Stimulated activated CD8-positive, alpha-beta memory T cell treated with anti-CD3 and anti-CD28 coated beads, Interleukin-7, amount 100 ng/mL, for 24 hours (primary cell): ENCODE data around the gene CAMK1G.

Experiments used
- DNase-seq: peaks from one replicate; pipeline ENCODE4 v3.0.0-alpha.2; 2020; ENCODE audit warnings: low read depth

The CAMK1G gene

DNA sequence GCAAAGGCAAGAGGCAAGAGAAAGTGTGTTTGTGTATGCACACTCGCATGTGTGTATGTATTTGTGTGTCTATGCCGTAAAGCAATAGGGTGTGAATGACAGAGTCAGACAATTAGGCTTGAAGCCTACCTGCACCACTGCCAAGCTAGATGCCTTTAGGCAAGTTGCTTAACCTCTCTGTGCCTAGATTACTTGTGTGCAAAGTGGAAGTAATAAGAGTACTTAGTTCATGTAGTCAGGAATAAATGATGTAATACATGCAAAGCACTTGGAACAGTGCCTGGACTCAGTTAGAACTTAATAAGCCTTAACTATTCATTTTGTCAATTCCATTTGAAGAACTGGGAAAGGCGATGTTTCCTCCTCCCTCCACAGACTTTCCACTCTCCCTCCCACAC is 37.0 kb downstream of the CAMK1G start:
- no peak for DNase-seq

DNA sequence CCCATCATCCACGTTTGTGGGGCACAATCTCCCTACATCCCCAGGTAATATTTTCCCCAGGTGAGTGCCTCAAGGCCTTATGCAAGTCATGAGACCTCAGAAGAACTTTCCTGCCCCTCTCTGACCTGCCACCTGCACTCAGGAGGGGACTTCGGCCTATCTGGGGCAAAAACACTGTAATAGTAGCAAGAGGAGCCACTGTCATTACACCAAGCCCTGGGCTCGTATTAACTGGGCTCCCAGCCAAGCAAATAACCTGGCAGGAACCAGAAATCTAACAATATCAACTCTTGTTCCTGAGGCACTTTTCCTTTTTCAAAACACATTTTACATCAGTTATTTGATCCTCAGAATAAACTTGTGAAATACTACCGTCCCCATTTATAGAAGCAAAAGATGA is 37.8 kb downstream of the CAMK1G start:
- no peak for DNase-seq

DNA sequence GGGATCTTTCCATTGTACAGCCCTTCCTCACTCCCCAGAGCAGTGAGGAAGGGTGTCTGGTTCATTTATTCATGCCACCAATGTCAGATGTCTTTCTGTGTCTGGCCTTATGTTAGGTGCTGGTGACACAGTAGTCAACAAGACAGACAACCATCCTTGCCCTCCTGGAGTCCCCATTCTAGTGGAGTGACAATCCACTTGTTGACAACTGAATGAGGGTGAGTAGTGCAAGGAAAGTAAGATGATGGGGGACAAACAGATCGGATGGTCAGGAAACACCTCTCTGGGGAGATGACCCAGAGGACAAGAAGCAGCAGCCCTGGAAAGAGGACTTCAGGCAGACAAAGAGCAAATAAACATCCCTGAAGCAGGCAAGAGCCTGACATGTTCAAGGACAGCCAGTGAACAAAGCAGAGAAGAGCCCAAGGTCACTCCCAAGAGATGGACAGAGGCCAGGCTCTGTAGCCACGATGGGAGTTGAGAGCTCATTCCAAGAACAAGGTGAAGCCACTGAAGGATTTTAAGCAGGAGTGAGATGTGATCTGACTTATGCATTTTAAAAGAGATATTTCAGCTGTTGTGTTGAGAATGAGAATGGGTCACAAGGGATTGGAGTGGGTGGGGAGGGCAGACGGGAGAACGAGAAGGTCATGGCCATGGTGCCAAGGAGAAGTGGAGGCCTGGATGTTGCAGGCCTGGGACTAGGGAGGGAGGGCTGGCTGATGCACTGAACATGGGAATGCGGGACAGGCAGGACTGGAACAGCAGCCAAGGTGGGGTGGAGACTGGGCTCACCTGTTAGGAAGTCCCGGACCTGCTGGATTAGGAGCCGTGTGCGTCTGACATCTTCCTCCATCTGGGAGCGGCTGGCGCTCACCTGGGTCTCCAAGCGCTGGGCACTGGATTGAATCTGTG is 38.5 kb downstream of the CAMK1G start:
- no peak for DNase-seq

DNA sequence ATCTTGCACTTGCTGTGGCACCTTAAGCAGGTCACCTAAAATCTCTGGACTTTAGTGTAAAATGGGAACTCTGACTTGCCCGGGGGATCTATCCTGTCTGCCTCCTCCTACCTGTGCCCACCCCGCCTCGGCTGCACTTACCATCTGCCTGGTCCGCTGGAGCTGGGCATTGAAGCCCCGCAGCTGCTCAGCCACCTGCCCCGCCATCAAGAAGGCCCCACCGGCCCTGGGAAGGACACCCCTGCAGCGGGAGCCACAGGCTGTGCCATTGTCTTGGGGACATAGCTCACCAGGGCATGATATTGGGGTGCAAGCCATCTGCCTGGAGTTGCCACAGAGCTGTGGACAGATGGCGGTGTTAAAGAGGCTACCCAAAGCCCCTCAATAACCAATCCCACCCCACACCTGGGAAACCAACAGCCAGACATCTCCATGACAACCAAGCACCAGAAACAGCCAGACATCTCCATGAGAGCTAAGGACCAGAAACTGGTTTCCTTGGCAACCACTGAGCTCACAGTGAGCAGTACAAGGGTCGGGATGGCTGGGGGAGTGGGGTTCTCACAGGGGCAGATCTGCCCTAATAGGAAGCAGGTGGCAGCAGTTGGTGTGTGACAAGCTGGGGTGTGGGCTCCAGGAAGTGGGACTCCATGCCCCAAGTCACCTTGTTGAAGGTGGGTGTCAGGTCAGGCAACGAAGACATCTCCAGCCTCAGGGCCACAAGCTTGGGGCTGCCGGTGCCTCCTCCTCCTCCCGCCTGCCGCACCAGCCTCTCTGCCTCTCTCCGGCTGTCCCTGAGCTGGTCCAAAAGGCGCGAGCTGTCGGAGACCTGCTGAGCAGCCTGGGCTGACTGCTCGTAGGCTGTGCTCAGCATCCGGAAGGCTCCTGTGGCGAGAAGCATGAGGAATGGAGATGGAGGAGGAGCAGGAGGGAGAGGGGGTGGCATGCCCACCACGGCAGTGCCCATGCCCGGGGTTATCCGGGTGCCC is 39.6 kb downstream of the CAMK1G start:
- DNase-seq: no peak

DNA sequence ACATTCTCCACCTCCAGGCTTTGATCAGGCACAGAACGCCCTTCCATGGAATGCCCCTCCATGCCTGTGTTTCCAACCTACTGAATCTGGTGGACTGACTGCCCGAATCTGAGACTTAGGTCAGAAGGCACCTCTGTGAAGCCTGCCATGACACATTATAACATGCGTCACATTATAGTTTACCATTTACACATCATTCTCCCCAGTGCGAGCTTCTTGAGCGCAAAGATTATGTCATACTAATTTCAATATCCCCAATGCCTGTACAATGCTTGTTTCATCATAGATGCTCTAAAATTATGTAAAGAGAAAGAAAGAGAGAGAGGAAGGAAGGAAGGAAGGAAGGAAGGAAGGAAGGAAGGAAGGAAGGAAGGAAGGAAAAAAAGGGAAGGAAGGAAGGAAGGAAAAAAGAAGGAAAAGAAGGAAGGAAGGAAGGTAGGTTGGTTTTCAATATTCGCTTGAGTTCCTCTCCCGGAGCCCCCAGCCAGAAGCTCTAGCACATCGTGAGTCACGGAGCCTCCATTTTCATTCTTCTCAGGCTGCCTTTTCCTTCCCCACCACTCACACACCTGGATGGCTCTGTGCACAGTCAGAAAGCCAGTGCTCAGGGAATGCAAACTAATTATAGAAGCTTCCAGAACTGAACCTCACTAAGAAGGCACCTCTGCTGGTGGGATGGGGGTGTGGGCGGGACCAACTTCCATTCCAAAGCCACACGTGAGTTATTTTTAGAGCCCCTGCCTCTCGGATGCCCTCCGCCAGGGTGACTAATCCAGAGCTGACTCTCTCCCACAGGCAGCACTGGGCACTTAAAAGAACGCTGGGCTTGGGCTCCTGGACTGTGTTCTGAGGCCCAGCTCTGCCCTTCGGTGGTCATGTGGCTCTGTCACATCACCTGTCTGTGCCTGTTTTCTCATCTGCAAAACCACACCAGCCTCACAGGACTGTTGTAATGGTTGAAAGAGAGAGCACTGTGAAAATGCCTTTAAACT is 41.3 kb downstream of the CAMK1G start:
- DNase-seq: no peak

DNA sequence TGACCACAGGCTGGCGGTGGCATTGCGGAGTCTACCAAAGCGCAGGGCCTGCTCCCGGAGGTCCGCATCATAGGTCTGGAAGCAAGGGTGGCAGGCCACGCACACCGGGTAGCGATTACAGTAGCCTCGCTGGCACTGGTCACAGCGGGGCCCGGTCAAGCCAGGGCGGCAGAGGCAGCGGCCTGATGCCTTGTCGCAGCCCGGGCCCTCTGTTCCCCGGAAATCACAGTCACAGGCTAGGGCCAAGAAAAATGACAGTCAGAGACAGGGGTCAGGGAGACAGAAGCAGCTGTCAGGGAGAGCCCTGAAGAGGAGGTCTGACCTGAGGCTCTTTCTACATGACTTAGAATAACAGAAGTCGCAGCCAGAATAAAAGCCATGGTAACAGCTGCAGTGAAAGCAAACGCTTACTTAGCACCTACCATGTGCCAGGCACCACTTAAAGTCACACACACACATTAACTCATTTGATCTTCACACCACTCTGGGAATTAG is 42.3 kb downstream of the CAMK1G start:
- no peak for DNase-seq

DNA sequence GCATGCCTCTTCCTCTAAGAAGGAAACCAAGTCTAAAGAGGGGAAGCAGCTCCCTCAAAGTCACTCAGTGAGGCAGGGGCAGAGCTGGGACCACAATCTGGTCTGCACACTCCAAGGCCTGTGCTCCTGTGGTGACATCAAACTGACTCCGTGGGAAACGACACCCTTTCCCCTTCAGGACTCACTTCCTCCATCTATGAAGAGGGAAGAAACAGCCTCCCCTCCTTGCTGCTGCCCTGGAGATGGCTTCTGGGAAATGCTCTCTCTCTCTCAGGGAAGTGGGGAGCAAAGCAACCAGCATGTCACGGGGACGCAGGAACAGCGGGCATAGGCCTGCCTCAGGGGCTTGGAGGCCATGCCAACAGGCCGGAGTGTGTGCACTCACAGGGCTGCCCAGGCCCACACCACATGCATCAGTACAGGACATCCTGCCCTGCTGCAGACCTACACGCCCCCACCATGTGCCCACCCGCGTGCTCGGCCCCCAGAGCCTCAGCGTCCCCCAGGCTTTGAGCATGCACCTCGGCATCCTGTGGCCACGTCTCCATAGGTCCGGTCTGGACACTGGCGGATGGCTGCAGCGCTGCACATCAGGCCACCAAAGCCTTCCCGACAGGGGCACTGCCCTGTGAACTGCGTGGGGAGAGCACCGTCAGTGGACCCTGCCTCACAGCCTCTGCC is 43.0 kb downstream of the CAMK1G start:
- no peak for DNase-seq

DNA sequence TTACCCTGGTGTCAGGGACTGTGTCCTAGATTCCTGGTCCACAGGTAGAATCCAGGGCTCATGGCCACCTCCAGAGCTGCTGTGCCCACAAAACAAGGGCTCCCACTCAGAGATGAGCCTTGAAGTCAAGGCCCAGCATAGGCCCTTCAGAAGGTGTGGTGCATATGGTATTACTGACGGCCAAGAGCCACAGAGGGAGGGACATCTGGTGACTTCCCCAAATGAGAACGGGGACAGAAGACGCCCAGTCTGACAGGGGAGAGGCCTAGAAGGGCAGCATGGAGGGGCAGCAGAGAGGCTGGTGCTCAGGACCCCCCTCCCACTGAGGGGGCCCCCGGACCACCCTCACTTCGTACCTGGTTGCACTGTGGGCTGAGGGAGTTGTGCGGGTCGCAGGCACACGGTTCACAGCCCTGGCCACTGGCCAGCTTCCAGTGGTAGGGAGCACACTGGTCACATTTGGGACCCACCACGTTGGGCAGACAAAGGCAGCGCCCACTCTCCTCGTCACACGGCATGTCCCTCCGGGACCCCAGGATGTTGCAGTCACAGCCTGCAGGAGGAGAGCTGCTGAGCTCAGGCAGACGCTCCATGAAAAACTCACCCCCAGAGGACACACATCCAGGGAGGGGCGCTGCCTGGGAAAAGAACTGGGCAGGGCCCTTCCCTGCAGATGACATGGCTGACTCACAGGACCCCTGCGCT is 43.7 kb downstream of the CAMK1G start:
- no peak for DNase-seq

DNA sequence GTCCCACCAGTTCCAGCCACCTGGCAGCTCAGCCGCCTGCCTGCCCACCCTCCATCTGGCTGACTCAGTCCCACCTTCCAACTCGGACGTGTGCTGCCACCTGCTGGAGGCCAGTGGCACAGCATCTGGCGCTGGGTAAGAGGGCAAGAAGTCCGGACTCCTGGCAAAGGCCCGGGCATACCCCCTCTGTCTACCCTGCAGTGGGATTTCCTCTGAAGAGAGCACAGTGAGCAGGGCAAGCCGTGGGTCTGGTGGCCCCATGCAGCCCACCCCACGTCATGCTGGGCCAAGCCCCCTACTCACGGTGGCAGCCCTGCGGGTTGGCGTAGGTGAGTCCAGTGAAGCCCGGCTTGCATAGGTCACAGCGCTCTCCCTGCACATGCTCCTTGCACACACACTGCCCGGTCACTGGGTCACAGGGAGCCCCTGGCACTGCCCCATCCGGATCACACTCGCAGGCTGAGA is 44.2 kb downstream of the CAMK1G start:
- peak; percentile 79 for DNase-seq

DNA sequence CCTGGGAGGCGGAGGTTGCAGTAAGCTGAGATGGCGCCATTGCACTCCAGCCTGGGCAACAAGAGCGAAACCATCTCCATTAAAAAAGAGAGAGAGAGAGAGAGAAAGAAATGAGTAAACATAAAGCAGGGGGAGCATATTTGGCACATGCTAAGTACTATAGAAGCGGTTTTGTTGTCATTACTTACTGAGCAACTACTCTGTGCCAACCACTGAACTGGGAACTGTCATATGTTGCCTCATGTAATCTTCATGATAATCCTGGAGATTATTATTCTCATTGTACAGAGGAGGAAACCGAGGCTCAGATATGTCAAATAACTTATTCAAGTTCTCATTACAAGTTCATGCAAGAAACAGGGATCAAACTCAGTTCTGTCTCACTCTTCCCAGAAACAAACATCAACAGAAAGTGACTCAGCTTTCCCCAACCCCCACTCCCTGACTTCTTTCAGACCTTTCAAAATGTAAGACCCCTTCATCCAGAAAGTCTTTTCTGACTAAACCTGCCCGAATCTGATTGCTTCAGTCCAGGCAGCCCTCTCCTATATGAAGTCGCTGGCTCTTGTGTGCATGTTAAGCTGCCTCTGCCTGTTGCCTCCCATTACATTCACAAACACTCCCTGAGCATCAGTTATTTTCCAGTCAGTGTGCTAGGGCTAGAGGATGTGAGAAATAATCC is 45.2 kb downstream of the CAMK1G start:
- DNase-seq: no peak

DNA sequence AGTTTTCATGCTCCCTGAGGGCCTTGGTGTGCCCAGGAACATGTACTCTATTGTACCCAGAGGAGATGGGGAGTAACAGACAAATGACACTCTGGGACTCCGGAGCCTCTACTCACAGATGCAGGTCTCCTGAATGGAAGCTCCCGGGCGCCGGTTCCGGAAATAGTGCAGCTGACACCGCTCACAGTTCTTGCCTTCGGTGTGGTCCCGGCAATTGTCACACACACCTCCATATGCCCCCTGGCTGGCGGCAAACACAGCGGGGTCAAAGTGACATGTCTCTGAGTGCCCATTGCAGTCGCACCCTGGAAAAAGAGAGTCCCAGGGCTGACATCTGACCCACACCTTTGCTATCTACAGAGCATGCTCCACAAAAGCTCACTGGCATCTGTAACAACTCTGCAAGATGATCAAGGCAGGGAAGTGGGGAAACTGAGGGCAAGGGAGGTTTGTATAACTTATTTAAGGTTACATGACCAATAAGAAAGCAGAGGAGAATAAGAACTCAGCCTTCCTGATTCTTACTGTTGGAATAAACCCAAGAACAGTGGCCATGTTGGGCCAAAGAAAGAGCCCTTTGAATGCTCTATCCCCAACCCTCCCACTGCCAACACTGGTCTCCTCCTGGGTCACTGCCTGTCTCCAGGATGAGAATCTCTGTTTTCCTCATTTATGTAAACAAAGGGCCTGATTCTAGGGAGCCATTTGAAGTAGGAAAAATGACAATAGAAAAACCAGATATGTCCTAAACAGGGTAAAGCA is 46.3 kb downstream of the CAMK1G start:
- no peak for DNase-seq

DNA sequence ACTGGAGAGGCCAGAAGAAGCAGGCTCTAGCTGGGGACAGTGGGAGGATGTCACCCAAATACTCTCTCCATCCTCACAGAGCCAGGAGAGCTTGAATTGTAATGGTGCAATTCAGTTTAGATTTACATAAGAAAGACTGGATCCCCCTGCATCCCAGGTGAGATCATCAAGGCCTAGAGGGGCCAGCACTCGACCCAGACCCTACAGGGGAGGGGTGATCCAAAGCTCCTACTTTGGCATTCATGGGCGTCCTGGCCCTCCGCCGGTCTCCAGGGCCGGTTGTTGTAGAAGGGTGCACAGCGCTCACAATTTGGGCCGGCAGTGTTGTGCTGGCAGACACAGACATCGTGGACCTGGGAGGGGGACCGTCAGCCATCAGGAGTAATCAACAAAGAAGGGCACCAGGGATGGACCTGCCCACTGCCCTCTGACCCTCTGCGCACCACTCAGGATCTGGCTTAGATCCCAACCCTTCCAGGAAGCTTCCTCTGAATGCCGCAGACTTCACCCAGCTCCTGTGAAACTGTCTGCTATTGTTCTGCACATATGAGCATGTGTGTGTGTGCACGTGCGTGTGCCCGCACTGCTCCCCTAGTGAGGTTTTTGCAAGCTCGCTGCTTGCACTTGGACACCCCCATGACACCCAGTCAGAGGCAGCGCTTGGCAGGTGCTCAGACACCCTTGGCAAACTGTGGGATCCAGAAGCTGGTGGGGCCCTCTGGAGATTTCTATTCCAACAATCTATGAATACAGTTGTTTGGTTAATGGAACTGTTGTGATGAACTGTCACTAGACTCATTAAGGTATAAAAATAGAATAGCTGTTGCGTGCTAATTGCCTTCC is 47.1 kb downstream of the CAMK1G start:
- DNase-seq: no peak

DNA sequence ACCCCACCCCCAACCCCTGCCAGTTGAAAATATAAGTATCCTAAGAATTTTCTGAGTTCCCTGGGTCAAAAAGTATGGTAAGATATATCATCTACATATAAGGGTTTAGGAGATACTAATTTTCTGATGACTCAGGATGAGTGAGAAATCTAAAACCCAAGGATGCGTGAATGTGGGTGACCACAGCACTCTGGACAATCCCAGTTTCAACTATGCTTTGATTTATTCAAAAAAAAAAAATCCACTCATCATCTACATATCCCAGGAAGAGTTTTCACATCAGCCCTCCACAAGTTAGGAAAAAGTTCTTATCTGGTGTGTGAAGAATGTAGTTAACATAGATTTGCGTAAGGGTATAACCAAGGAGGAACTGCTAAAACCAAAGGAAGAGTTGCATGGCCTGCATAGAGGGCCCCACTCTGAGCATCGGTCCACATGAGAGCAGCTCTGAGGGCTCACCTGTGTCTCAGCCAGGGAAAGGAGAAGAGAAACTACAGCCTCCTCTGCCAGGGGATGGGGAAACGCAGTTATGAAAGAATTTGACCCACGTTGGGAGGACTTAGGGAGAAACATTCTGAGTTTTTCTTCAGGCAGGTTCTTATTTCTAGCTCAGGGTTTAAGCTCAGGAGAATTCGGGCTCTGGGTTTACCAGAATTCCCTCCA is 50.0 kb downstream of the CAMK1G start:
- no peak for DNase-seq

DNA sequence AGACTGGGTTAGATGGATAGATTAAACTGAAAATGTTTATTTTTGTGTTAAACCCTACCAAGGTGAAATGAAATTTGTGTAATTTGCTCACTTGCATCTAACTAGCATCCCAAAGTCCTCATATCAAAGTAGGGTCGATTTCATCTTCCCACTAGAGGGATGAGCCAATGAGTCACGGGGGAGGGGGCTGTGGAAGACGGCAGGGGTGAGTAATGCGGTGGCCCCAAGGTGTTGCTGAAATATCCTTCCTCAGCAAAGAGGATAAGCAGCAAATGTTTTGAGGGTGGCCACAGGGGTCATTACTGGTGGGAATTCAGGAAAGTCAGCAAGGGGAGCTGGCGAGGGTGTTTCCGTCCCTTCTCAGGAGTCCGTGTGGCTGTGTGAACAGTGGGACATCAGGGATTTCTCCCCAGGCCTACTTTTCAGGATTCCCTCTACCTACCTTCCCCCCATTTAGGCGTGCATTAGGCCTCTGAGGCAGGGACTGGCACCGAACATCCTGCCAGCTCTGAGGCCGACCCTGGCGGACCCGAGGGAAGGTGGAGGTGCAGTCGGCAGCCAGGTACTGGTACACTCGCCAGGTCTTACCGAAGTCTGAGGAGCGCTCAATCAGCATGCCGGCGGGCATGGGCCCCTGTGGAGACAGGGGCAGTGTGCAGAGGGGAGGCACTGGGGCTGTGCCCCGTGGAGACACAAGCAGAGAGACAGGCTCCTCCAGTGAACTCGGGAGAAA is 50.7 kb downstream of the CAMK1G start:
- no peak for DNase-seq

DNA sequence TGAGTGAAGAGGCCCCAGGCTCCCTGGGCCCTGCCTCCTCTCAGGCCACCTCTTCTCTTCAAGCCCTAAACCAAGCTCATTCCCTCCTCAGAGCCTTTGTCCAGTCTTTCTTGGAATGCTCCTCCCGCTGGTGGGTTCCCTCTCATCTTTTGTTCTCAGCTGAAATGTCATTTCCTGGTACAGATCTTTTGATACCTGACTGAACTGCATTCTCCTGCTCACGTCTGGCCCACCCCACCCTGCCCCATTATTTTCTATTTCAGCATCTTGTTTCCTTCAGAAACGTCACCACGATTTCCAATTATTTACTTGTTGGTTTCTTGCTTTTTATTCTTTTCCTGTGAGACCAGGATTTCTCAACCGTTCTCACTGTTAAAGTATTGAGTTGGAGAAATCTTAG is 52.3 kb downstream of the CAMK1G start:
- DNase-seq: no peak

DNA sequence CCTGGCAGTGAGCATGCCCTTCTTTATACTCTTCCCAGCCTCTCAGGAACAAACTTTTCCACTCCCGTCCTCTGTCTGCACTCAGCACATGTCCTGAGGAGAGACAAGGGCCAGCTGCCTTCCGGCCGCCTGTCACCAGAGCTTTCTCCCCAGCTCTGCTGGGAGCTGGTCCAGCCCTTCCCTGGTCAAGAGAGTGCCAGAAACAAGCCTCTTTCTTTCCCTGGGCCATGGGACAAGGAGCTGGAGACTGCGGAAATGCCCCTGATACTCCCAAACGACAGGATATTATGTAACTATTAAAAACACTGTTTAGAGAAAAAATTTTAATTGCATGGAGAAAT is 58.3 kb downstream of the CAMK1G start:
- DNase-seq: no peak

DNA sequence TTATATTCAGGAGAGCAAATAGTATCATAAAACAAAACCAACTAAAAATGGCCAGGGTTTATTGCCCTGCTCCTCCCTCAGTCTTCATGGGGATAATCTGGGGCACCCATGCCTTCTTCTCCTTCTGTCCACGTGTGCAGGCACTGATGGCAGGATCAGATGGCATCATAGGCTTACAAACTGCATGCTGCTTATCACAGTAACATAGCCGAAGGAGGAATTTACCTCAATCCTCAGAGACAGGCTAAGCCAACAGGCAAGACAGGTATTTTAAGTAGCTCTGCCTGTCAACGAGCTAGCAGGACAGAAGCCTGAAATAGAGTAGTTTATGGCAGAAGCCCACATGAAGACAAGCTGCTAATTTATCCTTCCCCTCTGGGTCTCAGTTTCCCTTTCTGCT is 59.3 kb downstream of the CAMK1G start:
- no peak for DNase-seq
